ENCODE data around the gene USP34. TPM values are rescaled to one million over a fixed set of nuclear protein-coding genes. Genes with fewer than 3 reads are reported as not detected.
"Not testable (repeated sequence)": the region's sequence is repeated elsewhere in the genome, so short reads cannot be mapped to it uniquely, and the experiment has no call there.

Gene USP34
- total RNA-seq, 1 experiment from 2014 or later, result 35.4 TPM

- peak; percentile 62 for DNase-seq (ENCODE audit: low spot score)
Observed at GRCh38 chr2:61426267-61426897, 44.5 kb downstream of the USP34 start.

GRCh38 chr2:61425605-61426155, 45.2 kb downstream of the USP34 start:
- no peak for DNase-seq (ENCODE audit: low spot score)

GRCh38 chr2:61423714-61424113, 47.2 kb downstream of the USP34 start:
- DNase-seq (ENCODE audit: low spot score), result no peak

- no peak for DNase-seq (ENCODE audit: low spot score)
Observed at GRCh38 chr2:61421611-61422010, 49.3 kb downstream of the USP34 start.

- DNase-seq (ENCODE audit: low spot score), result no peak
Observed at GRCh38 chr2:61420991-61421544, 49.8 kb downstream of the USP34 start.

GRCh38 chr2:61419570-61419969, 51.3 kb downstream of the USP34 start:
- DNase-seq (ENCODE audit: low spot score), result no peak

- no peak for DNase-seq (ENCODE audit: low spot score)
Observed at GRCh38 chr2:61419129-61419528, 51.8 kb downstream of the USP34 start.

GRCh38 chr2:61416871-61417645, 53.8 kb downstream of the USP34 start:
- no peak for DNase-seq (ENCODE audit: low spot score)

- no peak for DNase-seq (ENCODE audit: low spot score)
Observed at GRCh38 chr2:61415265-61415664, 55.6 kb downstream of the USP34 start.

- DNase-seq (ENCODE audit: low spot score), result no peak
Observed at GRCh38 chr2:61414674-61415073, 56.2 kb downstream of the USP34 start.

GRCh38 chr2:61411109-61411508, 59.8 kb downstream of the USP34 start:
- no peak for DNase-seq (ENCODE audit: low spot score)

GRCh38 chr2:61410185-61410584, 60.7 kb downstream of the USP34 start:
- no peak for DNase-seq (ENCODE audit: low spot score)

GRCh38 chr2:61405813-61406212, 65.1 kb downstream of the USP34 start:
- DNase-seq (ENCODE audit: low spot score), result no peak

GRCh38 chr2:61404438-61404837, 66.4 kb downstream of the USP34 start:
- no peak for DNase-seq (ENCODE audit: low spot score)

- DNase-seq (ENCODE audit: low spot score), result no peak
Observed at GRCh38 chr2:61398413-61398812, 72.5 kb downstream of the USP34 start.

GRCh38 chr2:61396005-61396404, 74.9 kb downstream of the USP34 start:
- DNase-seq (ENCODE audit: low spot score), result no peak

- not testable (repeated sequence) for DNase-seq (ENCODE audit: low spot score)
Observed at GRCh38 chr2:61387588-61387987, 83.3 kb downstream of the USP34 start.

GRCh38 chr2:61380882-61381197, 90.0 kb downstream of the USP34 start:
- DNase-seq (ENCODE audit: low spot score), result not testable (repeated sequence)

- no peak for DNase-seq (ENCODE audit: low spot score)
Observed at GRCh38 chr2:61380056-61380881, 90.6 kb downstream of the USP34 start.

- DNase-seq (ENCODE audit: low spot score), result no peak
Observed at GRCh38 chr2:61379521-61379920, 91.4 kb downstream of the USP34 start.

- no peak for DNase-seq (ENCODE audit: low spot score)
Observed at GRCh38 chr2:61378281-61378680, 92.6 kb downstream of the USP34 start.

GRCh38 chr2:61377046-61377445, 93.8 kb downstream of the USP34 start:
- no peak for DNase-seq (ENCODE audit: low spot score)
